Measurements from ENCODE around the gene MAML3. TPM values are rescaled to one million over a fixed set of nuclear protein-coding genes. Genes with fewer than 3 reads are reported as not detected.

The MAML3 gene
- total and polyA plus RNA-seq, 8 donors = 1.7 to 20.3 (median 8.4) TPM

DNA sequence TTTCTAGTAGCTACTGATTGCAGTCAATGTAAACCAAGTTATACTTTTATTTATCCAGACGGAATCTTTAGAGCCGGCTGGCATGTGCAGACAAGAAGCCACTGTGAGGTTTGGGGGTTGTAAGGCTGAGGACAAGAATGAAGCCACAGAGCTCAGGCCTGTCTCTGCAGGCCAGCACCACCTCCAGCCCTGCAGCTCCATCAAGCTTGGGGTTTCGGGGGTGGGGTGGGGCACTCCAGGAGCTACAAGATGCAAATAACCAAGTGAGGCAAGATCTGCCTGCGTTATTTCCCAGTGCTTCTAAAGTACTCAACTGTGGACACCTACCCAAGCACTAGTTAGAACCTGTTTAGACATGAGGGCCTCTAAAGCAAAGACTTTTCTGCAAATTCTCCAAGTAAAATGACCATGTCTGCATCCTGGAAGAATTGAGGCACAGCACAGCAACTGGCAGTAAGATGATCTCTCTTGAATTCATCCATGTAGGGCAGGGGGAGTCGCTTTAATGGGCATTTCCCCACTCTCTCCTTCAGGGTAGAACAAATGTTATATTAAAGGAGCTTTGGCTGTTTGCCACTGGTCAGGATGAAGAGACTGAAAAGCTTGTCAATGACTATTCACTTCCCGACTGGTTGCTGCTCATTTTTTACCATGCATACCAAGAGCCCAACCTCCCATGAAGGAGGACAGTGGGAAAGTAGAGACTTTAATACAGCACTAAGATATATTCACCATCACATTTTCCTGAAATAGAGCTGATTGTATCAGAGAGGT is 265.8 kb downstream of the MAML3 start:
- no peak overlapping the region for H3K4me3 ChIP-seq
- intact Hi-C loops (cut with DNase I; ENCODE audit: low total_unique reads) = no loop called here
- H3K27me3 ChIP-seq = no peaks in the 10 kb centered on the region
- H3K27ac ChIP-seq = no peak overlapping the region
- no peaks in the 10 kb centered on the region for H3K9me3 ChIP-seq
- H3K36me3 ChIP-seq = peaks cover 0 to 19% (median 10%) of the 10 kb centered on the region in 4 donors
- TF ChIP-seq POLR2AphosphoS5 (IDR thresholded peaks at IDR 0.05) = no peak
- TF ChIP-seq POLR2A (IDR thresholded peaks at IDR 0.05) = no peak
- no peak for TF ChIP-seq EP300 (IDR thresholded peaks at IDR 0.05)
- peaks cover 0 to 31% (median 18%) of the 10 kb centered on the region in 4 donors for H3K4me1 ChIP-seq
- peak in 1 of 2 donors; percentile 38 for DNase-seq
- WGBS, 5 donors = 58 to 83% (median 75%) methylated on average over 6 of the region's 6 CpGs

GRCh38 chr4:139887376-139887802 is 266.6 kb downstream of the MAML3 start:
- intact Hi-C loops (cut with DNase I; ENCODE audit: low total_unique reads) = no loop called here
- H3K27ac ChIP-seq = peak overlapping the region in 2 of 5 donors; percentile 21 to 22
- 39 to 63% (median 49%) methylated on average over 4 of the region's 4 CpGs for WGBS, 5 donors
- H3K4me1 ChIP-seq = peaks cover 0 to 31% (median 18%) of the 10 kb centered on the region in 4 donors
- TF ChIP-seq CTCF (IDR thresholded peaks at IDR 0.05) (no peak), POLR2AphosphoS5 (IDR thresholded peaks at IDR 0.05) (no peak), EP300 (IDR thresholded peaks at IDR 0.05) (no peak), POLR2A (IDR thresholded peaks at IDR 0.05) (no peak)
- no peaks in the 10 kb centered on the region for H3K9me3 ChIP-seq
- no peaks in the 10 kb centered on the region for H3K27me3 ChIP-seq
- DNase-seq = no peak
- peaks cover 0 to 19% (median 10%) of the 10 kb centered on the region in 4 donors for H3K36me3 ChIP-seq
- peak overlapping the region in 3 of 4 donors; percentile 6 to 18 (median 14) for H3K4me3 ChIP-seq

GRCh38 chr4:139886798-139887197 is 267.2 kb downstream of the MAML3 start:
- TF ChIP-seq EP300 (IDR thresholded peaks at IDR 0.05) (no peak), POLR2A (IDR thresholded peaks at IDR 0.05) (no peak), CTCF (IDR thresholded peaks at IDR 0.05) (no peak), POLR2AphosphoS5 (IDR thresholded peaks at IDR 0.05) (no peak)
- no peak for DNase-seq
- no peaks in the 10 kb centered on the region for H3K27me3 ChIP-seq
- H3K4me1 ChIP-seq = peaks cover 0 to 31% (median 18%) of the 10 kb centered on the region in 4 donors
- peak overlapping the region in 3 of 4 donors; percentile 6 to 18 (median 14) for H3K4me3 ChIP-seq
- H3K9me3 ChIP-seq = no peaks in the 10 kb centered on the region
- intact Hi-C loops (cut with DNase I; ENCODE audit: low total_unique reads) = no loop called here
- H3K27ac ChIP-seq = peak overlapping the region in 2 of 5 donors; percentile 21 to 22
- WGBS, 5 donors = 33 to 50% (median 40%) methylated on average over 8 of the region's 8 CpGs
- H3K36me3 ChIP-seq = peaks cover 0 to 19% (median 10%) of the 10 kb centered on the region in 4 donors

DNA sequence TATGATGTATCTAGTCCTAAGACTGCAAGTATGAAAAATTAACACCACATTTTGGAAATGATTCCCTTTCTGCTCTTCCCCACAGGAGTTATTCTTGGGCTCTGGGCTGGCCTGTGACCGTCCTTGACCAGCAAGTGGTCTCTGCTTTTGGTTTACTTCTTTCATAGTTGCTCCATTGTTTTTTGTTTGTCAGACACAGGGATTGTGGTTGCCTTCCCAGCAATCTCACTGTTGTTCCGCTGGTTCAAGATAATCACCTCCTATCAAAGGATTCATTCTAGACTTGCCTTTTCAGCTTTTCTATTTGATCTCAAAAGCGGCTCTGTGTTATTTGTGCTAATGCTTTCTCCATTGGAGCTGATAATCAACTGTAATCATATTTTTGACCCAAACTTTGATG is 269.5 kb downstream of the MAML3 start:
- no peak for DNase-seq
- WGBS, 5 donors = 61 to 87% (median 66%) methylated on average over 3 of the region's 3 CpGs
- H3K36me3 ChIP-seq = peaks cover 0 to 6% (median 4%) of the 10 kb centered on the region in 4 donors
- H3K4me3 ChIP-seq = no peak overlapping the region
- H3K27me3 ChIP-seq = no peaks in the 10 kb centered on the region
- H3K4me1 ChIP-seq = peaks cover 0 to 41% (median 18%) of the 10 kb centered on the region in 4 donors
- no peak for TF ChIP-seq POLR2A (IDR thresholded peaks at IDR 0.05)
- no peak for TF ChIP-seq POLR2AphosphoS5 (IDR thresholded peaks at IDR 0.05)
- TF ChIP-seq EP300 (IDR thresholded peaks at IDR 0.05) = no peak
- no peak for TF ChIP-seq CTCF (IDR thresholded peaks at IDR 0.05)
- H3K9me3 ChIP-seq = no peaks in the 10 kb centered on the region
- H3K27ac ChIP-seq = no peak overlapping the region
- intact Hi-C loops (cut with DNase I; ENCODE audit: low total_unique reads) = no loop called here
